Neural progenitor cell (in vitro differentiated cells): ENCODE data around the gene SLC25A11. TPM values are rescaled to one million over a fixed set of nuclear protein-coding genes. Genes with fewer than 3 reads are reported as not detected.

Experiments used
- DNase-seq: peaks from one replicate; pipeline ENCODE4 v3.0.0-alpha.2; 2016; ENCODE audit warnings: low spot score
- H2AFZ ChIP-seq: fragments of 200-600 bp; sonication (generic); replicated peaks from 2 replicates; pipeline ENCODE4 v1.6.1; 2016; ENCODE audit warnings: antibody characterized with exemption
- H3F3A ChIP-seq: fragments of 200-600 bp; sonication (generic); 2 replicates; pipeline ENCODE4 v1.6.1; 2016; ENCODE audit warnings: antibody characterized with exemption, low read depth
- H3K27ac ChIP-seq: fragments of 200-600 bp; sonication (generic); 2 replicates; pipeline ENCODE4 v1.5.1; 2016; ENCODE audit warnings: mild to moderate bottlenecking
- H3K27me3 ChIP-seq: fragments of 200-600 bp; sonication (generic); 2 replicates; pipeline ENCODE4 v1.6.1; 2016; ENCODE audit warnings: mild to moderate bottlenecking, moderate library complexity
- H3K36me3 ChIP-seq: fragments of 200-600 bp; sonication (generic); 2 replicates; pipeline ENCODE4 v1.5.1; 2016
- H3K4me1 ChIP-seq: fragments of 200-600 bp; sonication (generic); 2 replicates; pipeline ENCODE4 v1.6.1; 2016; ENCODE audit warnings: mixed run types
- H3K4me2 ChIP-seq: fragments of 200-600 bp; sonication (generic); 2 replicates; pipeline ENCODE4 v1.6.1; 2016
- H3K4me3 ChIP-seq: fragments of 200-600 bp; sonication (generic); 2 replicates; pipeline ENCODE4 v1.5.1; 2016
- H3K79me2 ChIP-seq: fragments of 200-600 bp; sonication (generic); 2 replicates; pipeline ENCODE4 v1.6.1; 2016; ENCODE audit warnings: low read depth
- H3K9ac ChIP-seq: fragments of 200-600 bp; sonication (generic); 2 replicates; pipeline ENCODE4 v1.6.1; 2016
- H3K9me3 ChIP-seq: fragments of 200-600 bp; sonication (generic); 2 replicates; pipeline ENCODE4 v1.5.1; 2016; ENCODE audit warnings: low read depth
- H4K20me1 ChIP-seq: fragments of 200-600 bp; sonication (generic); 2 replicates; pipeline ENCODE4 v1.6.1; 2016; ENCODE audit warnings: low read depth
- H3K27ac Mint-ChIP-seq: 3 replicates; pipeline ENCODE4 v1.8.0; 2021; ENCODE audit warnings: mixed read lengths
- H3K27me3 Mint-ChIP-seq: 2 replicates; pipeline ENCODE4 v1.8.0; 2022; ENCODE audit warnings: low read depth, mild to moderate bottlenecking, inconsistent platforms, moderate library complexity, mixed read lengths; ENCODE audit not compliant: insufficient read depth
- H3K36me3 Mint-ChIP-seq: 3 replicates; pipeline ENCODE4 v1.8.0; 2021; ENCODE audit warnings: mixed read lengths
- H3K4me1 Mint-ChIP-seq: 3 replicates; pipeline ENCODE4 v1.8.0; 2021; ENCODE audit warnings: mixed read lengths
- H3K4me3 Mint-ChIP-seq: 3 replicates; pipeline ENCODE4 v1.8.0; 2021; ENCODE audit warnings: mild to moderate bottlenecking, moderate library complexity, mixed read lengths
- H3K9me3 Mint-ChIP-seq: 3 replicates; pipeline ENCODE4 v1.8.0; 2020; ENCODE audit warnings: mixed read lengths
- EZH2 ChIP-seq: fragments of 200-600 bp; sonication (generic); IDR thresholded peaks from 2 replicates; pipeline ENCODE4 v1.6.1; 2017; ENCODE audit warnings: antibody characterized with exemption, mild to moderate bottlenecking, moderate library complexity
- EZH2phosphoT487 ChIP-seq: fragments of 200-600 bp; sonication (generic); IDR thresholded peaks from 2 replicates; pipeline ENCODE4 v1.6.1; 2017; ENCODE audit warnings: antibody characterized with exemption
- total RNA-seq: library from RNA; depleted of rRNA; stranded (reverse); fragments of >200 nt; gene quantifications from 2 replicates; pipeline ENCODE4 v1.2.3, GENCODE V29; 2015; ENCODE audit warnings: low replicate concordance
- TF ChIP-seq, protein P1 (sequence below): fragments of 200-600 bp; sonication (generic); IDR thresholded peaks from 2 replicates; pipeline ENCODE4 v1.5.1; 2017; ENCODE audit warnings: antibody characterized with exemption, mild to moderate bottlenecking

Gene SLC25A11
- total RNA-seq, 1 donor from 2014 or later: 35.3 TPM

DNA sequence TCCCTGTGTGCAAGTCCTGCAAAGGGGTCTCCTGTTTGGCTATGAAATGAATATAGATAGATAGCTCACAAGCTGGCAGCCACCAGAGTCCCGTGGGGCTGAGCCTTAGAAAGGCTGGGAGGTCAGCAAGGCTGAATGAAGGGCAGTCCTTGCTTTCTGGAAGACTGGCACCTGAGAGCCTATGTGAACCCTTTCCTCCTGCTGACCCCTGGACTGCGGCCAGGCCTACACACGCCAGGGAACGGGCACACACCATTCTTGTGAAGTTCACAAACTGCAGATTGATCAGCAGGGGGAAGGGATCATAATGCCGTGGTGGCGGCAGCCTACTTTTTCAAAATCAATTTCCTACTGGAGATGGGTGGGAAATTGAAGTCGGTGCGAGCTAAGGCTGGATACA is 41.5 kb downstream of the SLC25A11 start:
- Histone ChIP-seq H3K9me3 (no peaks in the 10 kb centered on the region), H3K4me3 (no peak overlapping the region), H3K79me2 (no peaks in the 10 kb centered on the region), H3K4me1 (no peaks in the 10 kb centered on the region), H2AFZ (no peak overlapping the region), H3K27ac (no peak overlapping the region), H3K36me3 (no peaks in the 10 kb centered on the region), H3K4me2 (no peak overlapping the region), H3F3A (peaks cover 10% of the 10 kb centered on the region), H4K20me1 (no peaks in the 10 kb centered on the region), H3K27me3 (peaks cover 21% of the 10 kb centered on the region), H3K9ac (no peak overlapping the region)
- no peaks in the 10 kb centered on the region for H3K9me3 Mint-ChIP-seq
- H3K4me1 Mint-ChIP-seq: peaks cover 2% of the 10 kb centered on the region
- peaks cover 11% of the 10 kb centered on the region for H3K36me3 Mint-ChIP-seq
- peaks cover 11% of the 10 kb centered on the region for H3K27me3 Mint-ChIP-seq
- no peak for TF ChIP-seq EZH2phosphoT487
- no peak for TF ChIP-seq EZH2
- TF ChIP-seq, protein P1, sequence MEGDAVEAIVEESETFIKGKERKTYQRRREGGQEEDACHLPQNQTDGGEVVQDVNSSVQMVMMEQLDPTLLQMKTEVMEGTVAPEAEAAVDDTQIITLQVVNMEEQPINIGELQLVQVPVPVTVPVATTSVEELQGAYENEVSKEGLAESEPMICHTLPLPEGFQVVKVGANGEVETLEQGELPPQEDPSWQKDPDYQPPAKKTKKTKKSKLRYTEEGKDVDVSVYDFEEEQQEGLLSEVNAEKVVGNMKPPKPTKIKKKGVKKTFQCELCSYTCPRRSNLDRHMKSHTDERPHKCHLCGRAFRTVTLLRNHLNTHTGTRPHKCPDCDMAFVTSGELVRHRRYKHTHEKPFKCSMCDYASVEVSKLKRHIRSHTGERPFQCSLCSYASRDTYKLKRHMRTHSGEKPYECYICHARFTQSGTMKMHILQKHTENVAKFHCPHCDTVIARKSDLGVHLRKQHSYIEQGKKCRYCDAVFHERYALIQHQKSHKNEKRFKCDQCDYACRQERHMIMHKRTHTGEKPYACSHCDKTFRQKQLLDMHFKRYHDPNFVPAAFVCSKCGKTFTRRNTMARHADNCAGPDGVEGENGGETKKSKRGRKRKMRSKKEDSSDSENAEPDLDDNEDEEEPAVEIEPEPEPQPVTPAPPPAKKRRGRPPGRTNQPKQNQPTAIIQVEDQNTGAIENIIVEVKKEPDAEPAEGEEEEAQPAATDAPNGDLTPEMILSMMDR: no peak
- DNase-seq: no peak
- no peak overlapping the region for H3K27ac Mint-ChIP-seq
- H3K4me3 Mint-ChIP-seq: peak overlapping the region; percentile 18

DNA sequence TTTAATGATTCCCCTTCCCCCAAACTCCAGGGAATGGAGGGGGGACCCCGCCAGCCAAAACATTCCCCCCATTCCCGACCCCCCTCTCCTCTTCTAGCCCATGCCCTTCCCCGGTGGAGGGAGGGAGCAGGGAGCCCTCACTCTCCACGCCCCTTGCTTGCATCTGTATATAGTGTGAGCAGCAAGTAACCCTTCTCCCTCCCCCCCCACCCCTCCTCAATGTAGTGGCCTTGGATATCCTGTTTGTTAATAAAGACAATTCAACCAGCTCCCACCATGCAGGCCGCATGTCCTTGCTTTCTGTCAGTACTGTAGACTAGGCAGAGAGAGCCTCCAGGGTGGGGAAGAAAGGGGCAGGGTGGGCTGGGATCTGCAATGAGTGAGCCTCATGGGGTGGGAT is 42.1 kb downstream of the SLC25A11 start:
- Histone ChIP-seq H3F3A (peaks cover 10% of the 10 kb centered on the region), H2AFZ (no peak overlapping the region), H3K36me3 (no peaks in the 10 kb centered on the region), H3K27ac (no peak overlapping the region), H3K4me3 (no peak overlapping the region), H3K9ac (no peak overlapping the region), H3K9me3 (no peaks in the 10 kb centered on the region), H3K4me1 (no peaks in the 10 kb centered on the region), H3K4me2 (no peak overlapping the region), H3K27me3 (peaks cover 21% of the 10 kb centered on the region), H3K79me2 (no peaks in the 10 kb centered on the region), H4K20me1 (no peaks in the 10 kb centered on the region)
- H3K4me3 Mint-ChIP-seq: no peak overlapping the region
- no peaks in the 10 kb centered on the region for H3K4me1 Mint-ChIP-seq
- TF ChIP-seq EZH2: no peak
- DNase-seq: no peak
- H3K27me3 Mint-ChIP-seq: peaks cover 11% of the 10 kb centered on the region
- H3K9me3 Mint-ChIP-seq: no peaks in the 10 kb centered on the region
- H3K36me3 Mint-ChIP-seq: peaks cover 11% of the 10 kb centered on the region
- H3K27ac Mint-ChIP-seq: no peak overlapping the region

DNA sequence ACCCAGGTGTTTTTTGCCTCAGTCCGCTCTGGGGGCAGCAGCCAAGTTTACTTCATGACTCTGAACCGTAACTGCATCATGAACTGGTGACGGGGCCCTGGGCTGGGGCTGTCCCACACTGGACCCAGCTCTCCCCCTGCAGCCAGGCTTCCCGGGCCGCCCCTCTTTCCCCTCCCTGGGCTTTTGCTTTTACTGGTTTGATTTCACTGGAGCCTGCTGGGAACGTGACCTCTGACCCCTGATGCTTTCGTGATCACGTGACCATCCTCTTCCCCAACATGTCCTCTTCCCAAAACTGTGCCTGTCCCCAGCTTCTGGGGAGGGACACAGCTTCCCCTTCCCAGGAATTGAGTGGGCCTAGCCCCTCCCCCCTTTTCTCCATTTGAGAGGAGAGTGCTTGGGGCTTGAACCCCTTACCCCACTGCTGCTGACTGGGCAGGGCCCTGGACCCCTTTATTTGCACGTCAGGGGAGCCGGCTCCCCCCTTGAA is 42.6 kb downstream of the SLC25A11 start:
- Mint-ChIP-seq H3K4me3 (peak overlapping the region; percentile 33), H3K27ac (no peak overlapping the region), H3K27me3 (peaks cover 11% of the 10 kb centered on the region), H3K4me1 (peaks cover 2% of the 10 kb centered on the region), H3K9me3 (no peaks in the 10 kb centered on the region), H3K36me3 (peaks cover 11% of the 10 kb centered on the region)
- Histone ChIP-seq H3K9ac (no peak overlapping the region), H3K9me3 (no peaks in the 10 kb centered on the region), H3K4me2 (no peak overlapping the region), H2AFZ (no peak overlapping the region), H3K4me1 (no peaks in the 10 kb centered on the region), H3F3A (peaks cover 10% of the 10 kb centered on the region), H3K79me2 (no peaks in the 10 kb centered on the region), H4K20me1 (no peaks in the 10 kb centered on the region), H3K36me3 (no peaks in the 10 kb centered on the region), H3K4me3 (no peak overlapping the region), H3K27me3 (peaks cover 21% of the 10 kb centered on the region), H3K27ac (no peak overlapping the region)
- TF ChIP-seq, protein P1: no peak
- TF ChIP-seq EZH2 (no peak), EZH2phosphoT487 (no peak)
- no peak for DNase-seq

DNA sequence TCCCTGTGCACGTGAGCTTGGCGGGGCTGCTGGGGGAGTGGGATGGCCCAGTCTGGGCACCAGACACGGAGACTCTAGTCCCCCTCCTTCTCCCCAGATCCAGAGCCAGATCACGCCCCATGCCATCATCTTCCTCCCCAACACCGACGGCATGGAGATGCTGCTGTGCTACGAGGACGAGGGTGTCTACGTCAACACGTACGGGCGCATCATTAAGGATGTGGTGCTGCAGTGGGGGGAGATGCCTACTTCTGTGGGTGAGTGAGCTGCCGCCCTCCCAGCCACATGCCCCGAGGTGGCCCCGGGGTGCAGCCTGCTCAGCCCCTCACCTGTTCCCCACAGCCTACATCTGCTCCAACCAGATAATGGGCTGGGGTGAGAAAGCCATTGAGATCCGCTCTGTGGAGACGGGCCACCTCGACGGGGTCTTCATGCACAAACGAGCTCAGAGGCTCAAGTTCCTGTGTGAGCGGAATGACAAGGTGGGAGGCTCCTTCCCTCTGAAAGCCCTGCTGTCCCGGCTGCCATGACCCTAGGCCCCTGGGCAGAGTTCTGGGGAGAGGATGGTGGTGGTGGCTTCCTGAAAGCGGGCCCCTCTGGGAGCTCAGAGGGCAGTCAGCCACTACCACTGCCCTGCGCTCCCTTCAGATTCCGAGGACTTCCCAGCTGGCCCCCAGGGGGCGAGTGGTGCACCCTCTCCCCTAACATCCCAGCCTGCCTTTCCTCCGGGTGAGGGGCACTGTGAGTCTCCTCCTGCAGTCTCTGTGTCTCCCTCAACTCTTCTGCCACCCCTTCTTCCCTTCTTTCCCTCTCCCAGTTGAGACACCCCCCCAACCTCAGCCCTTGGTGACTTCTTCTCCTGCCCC is 43.3 kb downstream of the SLC25A11 start:
- H3K27ac ChIP-seq: no peak overlapping the region
- no peaks in the 10 kb centered on the region for H3K9me3 ChIP-seq
- peaks cover 21% of the 10 kb centered on the region for H3K27me3 ChIP-seq
- no peaks in the 10 kb centered on the region for H3K36me3 ChIP-seq
- peaks cover 11% of the 10 kb centered on the region for H3K27me3 Mint-ChIP-seq
- no peaks in the 10 kb centered on the region for H3K79me2 ChIP-seq
- H3K4me2 ChIP-seq: no peak overlapping the region
- DNase-seq: no peak
- no peak overlapping the region for H3K4me3 Mint-ChIP-seq
- no peaks in the 10 kb centered on the region for H3K9me3 Mint-ChIP-seq
- H3K4me1 Mint-ChIP-seq: peaks cover 2% of the 10 kb centered on the region
- peaks cover 11% of the 10 kb centered on the region for H3K36me3 Mint-ChIP-seq
- no peaks in the 10 kb centered on the region for H4K20me1 ChIP-seq
- no peak overlapping the region for H3K4me3 ChIP-seq
- TF ChIP-seq, protein P1: no peak
- TF ChIP-seq EZH2 (no peak), EZH2phosphoT487 (no peak)
- no peaks in the 10 kb centered on the region for H3K4me1 ChIP-seq
- H3K27ac Mint-ChIP-seq: no peak overlapping the region
- H2AFZ ChIP-seq: no peak overlapping the region
- H3F3A ChIP-seq: peaks cover 10% of the 10 kb centered on the region
- H3K9ac ChIP-seq: no peak overlapping the region
